ENCODE data around the gene CRYGA. TPM values are rescaled to one million over a fixed set of nuclear protein-coding genes. Genes with fewer than 3 reads are reported as not detected.
"Not testable (repeated sequence)": the region's sequence is repeated elsewhere in the genome, so short reads cannot be mapped to it uniquely, and the experiment has no call there.

Gene CRYGA
- polyA plus RNA-seq, 4 donors = not detected

GRCh38 chr2:208172125-208172524 is 8.7 kb upstream of the CRYGA start:
- DNase-seq (ENCODE audit: low read depth in 4 of 4, low spot score in 3 of 4) = no peak

DNA sequence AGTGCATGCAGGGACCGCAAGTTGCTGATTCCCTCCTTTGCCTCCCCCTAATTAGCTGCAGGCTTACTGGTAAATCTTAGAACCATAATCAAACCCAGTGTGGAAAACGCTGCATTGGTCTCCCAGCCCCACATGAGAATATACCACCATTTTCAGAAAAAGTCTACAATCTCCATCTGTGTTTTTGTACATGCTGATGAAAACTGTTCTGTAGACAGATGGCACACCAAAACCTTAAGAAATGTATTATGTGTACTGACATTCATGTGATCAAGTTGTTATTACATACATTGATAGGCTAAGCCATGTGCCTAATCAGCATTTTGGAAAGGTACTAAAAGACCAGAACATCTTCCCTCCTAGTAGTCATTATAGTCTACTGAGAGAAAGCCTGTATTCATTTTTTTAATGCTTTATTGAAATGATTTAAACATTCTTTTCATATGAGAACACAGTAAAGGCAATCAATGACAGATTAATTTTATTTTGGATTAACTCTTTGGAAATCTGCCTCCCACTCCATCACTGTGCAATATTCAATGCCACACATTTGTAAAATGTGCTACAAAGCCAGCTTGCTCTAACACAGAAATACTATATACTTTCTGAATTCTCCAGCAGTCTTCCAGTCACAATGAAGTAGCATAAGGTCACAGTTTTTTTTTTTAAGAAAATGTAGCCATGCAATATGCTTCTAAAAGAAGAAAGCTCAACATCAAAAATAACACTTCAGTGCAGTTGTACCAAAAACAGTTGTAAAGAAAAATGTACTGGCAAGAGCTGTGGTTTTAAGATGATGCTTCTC is 1.8 kb upstream of the CRYGA start:
- DNase-seq (ENCODE audit: low read depth in 4 of 4, low spot score in 3 of 4) = no peak

DNA sequence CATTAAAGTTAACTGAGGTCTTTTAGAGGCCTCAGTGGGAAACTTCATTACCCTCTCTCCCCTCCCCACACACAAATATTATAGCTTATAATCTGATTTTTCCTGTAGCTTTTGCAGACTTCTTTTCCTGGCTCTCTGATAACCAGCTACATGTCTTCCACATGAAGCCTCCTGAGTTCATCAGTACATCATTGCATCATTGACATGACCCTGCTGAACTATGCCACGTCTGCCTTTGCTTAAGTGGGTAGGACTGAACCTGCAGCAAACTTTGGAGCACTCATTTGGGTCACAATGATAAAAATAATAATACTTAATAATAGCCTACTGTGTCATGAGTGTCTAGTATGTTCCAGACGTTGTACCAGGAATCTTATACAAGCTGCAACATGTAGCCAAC is 7.0 kb downstream of the CRYGA start:
- DNase-seq (ENCODE audit: low read depth in 4 of 4, low spot score in 3 of 4) = no peak

DNA sequence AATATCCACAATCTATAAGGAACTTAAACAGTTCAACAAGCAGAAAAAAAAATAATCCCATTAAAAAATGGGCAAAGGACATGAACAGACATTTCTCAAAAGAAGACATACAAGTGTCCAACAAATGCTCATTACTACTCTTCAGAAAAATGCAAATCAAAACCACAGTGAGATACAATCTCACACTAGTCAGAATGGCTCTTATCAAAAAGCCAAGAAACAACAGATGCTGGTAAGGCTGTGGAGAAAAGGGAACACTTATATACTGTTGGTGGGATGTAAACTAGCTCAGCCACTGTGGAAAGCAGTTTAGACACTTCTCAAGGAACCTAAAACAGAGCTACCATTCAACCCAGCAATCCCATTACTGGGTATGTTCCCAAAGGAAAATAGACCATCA is 10.2 kb downstream of the CRYGA start:
- DNase-seq (ENCODE audit: low read depth in 4 of 4, low spot score in 3 of 4) = no peak

DNA sequence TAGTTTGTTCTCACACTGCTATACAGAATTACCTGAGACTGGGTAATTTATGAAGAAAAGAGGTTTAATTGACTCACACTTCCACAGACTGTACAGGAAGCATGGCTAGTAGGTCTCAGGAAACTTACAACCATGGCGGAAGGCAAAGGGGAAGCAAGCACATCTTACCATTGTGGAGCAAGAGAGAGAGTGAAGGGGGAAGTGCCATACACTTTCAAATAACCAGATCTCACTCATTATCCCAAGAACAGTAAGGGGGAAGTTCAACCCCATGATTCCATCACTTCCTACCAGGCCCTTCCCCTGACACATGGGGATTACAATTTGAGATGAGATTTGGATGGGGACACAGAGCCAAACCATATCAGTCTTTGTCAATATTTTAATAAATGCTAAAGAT is 12.4 kb downstream of the CRYGA start:
- DNase-seq (ENCODE audit: low read depth in 4 of 4, low spot score in 3 of 4) = no peak

GRCh38 chr2:208150094-208150493 is 13.3 kb downstream of the CRYGA start:
- no peak for DNase-seq (ENCODE audit: low read depth in 4 of 4, low spot score in 3 of 4)

GRCh38 chr2:208148803-208149202 is 14.6 kb downstream of the CRYGA start:
- no peak for DNase-seq (ENCODE audit: low read depth in 4 of 4, low spot score in 3 of 4)

GRCh38 chr2:208147759-208148158 is 15.6 kb downstream of the CRYGA start:
- DNase-seq (ENCODE audit: low read depth in 4 of 4, low spot score in 3 of 4) = no peak

- no peak for DNase-seq (ENCODE audit: low read depth in 4 of 4, low spot score in 3 of 4)
These were observed 16.4 kb downstream of the CRYGA start for GRCh38 chr2:208147008-208147407.

DNA sequence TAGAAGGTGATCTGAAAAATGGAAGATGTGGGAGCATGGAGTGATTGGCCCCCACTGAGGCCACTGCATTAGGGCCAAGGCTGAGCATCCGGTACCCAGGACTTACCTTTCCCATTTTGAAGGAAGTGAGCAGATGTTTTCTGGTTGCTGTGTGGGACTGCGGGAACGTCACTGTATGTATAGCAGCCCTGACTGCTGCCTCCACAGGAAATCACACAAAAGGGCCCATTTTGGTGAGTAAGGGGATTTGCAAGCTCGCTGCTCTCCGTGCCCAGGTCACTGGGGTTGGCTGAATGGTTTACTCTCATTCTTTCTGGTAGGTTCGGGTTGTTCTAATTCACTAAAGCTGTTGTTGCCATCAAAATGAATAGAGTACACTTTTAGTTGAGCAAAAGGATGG is 17.4 kb downstream of the CRYGA start, which contains the start of gene CRYGB:
Gene CRYGB, minus strand, starts transcription at position 153 of the 400 bp plus-strand sequence. Its CDS starts 38 bp downstream, at position 115.
- DNase-seq (ENCODE audit: low read depth in 4 of 4, low spot score in 3 of 4) = no peak

- no peak for DNase-seq (ENCODE audit: low read depth in 4 of 4, low spot score in 3 of 4)
These were observed 20.2 kb downstream of the CRYGA start for GRCh38 chr2:208142925-208143799.

DNA sequence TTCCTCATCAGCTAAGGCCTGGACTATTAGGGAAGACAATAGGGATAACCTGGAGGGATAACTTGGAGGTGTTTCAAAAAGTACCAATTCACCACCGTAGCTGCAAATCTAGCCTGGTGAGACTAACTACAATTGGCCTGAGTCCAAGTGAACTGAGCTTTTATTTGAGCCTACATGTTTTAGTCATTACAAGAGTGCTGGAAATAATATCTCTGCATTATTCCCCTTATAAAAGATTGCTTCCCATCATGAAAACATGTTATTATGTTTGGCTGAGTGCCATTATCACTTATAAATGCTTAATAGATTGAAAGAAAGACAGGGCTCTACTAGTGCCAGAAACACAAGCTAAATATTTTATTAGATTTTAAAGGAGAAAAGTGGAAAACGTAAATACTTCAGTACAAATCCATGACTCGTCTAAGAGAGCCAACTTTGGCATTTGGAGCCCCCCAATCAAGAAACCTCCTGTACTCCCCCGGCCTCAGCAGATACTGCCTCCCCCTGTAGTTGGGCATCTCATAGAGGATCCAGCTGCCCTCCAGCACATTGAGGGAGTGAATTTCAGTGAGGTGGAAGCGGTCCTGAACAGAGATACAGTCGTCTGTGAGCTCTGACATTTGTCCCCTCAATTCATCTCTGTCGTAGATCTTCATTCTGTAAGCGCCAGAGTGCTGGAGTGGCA is 21.0 kb downstream of the CRYGA start:
- no peak for DNase-seq (ENCODE audit: low read depth in 4 of 4, low spot score in 3 of 4)

GRCh38 chr2:208139447-208139846 is 23.9 kb downstream of the CRYGA start:
- DNase-seq (ENCODE audit: low read depth in 4 of 4, low spot score in 3 of 4) = no peak

DNA sequence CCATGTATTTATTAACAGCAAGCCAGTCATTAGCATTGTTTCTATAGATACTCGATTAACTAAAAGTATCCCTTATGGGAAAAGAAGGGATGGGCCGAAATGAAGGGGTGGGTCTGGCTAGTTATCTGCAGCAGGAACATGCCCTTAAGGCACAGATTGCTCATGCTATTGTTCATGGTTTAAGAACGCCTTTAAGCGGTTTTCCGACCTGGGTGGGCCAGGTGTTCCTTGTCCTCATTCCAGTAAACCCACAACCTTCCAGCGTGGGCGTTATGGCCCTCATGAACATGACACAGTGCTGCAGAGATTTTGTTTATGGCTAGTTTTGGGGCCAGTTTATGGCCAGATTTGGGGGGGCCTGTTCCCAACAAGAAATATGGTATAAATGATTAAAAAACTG is 25.1 kb downstream of the CRYGA start:
- DNase-seq (ENCODE audit: low read depth in 4 of 4, low spot score in 3 of 4) = not testable (repeated sequence)

GRCh38 chr2:208136716-208137094 is 26.7 kb downstream of the CRYGA start:
- DNase-seq (ENCODE audit: low read depth in 4 of 4, low spot score in 3 of 4) = no peak

DNA sequence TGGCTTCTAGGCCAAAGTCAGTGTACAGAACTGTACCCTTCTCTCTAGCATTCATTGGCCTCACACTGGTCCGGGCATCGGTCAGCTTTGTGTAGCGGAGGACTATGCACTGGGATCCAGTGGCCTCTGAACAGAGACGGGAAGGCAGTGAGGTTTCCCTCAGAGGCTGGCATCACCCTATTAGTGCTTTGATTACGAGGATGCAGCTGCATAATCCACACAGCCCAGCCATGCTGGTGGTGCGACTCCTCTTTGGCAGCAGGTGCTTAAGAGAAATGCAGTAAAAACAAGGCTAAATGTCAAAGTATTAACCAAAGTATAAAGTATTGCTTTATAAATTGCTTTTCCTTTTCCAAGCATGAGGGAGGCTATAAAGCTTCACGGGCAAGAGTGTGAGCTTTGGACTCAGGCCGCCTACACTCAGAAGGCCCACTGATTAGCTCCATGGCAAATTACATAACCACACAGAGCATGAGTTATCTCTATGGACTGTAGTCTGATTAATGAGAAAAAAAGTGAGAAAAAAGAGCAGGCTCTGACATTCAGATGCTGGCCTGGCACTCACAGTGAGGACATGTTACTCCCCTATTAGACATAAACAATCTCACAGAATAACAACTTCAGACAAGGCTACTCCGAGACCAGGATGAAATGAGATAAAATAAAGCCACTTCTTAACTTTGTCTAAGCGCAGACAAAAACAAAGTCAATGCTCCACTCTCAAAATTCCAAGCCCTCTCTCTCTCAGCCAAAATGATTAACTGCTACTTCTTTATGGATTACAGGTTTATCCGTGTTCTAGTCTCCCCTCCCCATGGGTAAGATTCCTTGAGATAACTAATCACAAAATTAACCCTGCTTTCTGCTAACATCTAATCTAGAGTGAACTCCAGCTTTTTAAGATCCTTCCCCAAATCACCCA is 27.3 kb downstream of the CRYGA start:
- DNase-seq (ENCODE audit: low read depth in 4 of 4, low spot score in 3 of 4) = no peak

- no peak for DNase-seq (ENCODE audit: low read depth in 4 of 4, low spot score in 3 of 4)
These were observed 28.3 kb downstream of the CRYGA start for GRCh38 chr2:208134928-208135586.

- DNase-seq (ENCODE audit: low read depth in 4 of 4, low spot score in 3 of 4) = no peak
These were observed 32.7 kb downstream of the CRYGA start for GRCh38 chr2:208130712-208131110.

All from left renal pelvis (tissue), 4 donors.